Smooth muscle cell (in vitro differentiated cells): ENCODE results near the gene DSCAML1. TPM values are rescaled to one million over a fixed set of nuclear protein-coding genes. Genes with fewer than 3 reads are reported as not detected.

Experiments
- DNase-seq: peaks from one replicate; lab custom pipeline; 2025; ENCODE audit not compliant: unreplicated experiment; lab: John Stamatoyannopoulos, UW
- H2AFZ ChIP-seq: fragments of 200-600 bp; sonication (generic); 2 replicates; pipeline ENCODE4 v1.6.0; 2016; ENCODE audit warnings: antibody characterized with exemption, low read depth, mild to moderate bottlenecking
- H3F3A ChIP-seq: fragments of 200-600 bp; sonication (generic); 2 replicates; pipeline ENCODE4 v1.6.0; 2017; ENCODE audit warnings: antibody characterized with exemption, low read depth
- H3K27ac ChIP-seq: fragments of 200-600 bp; sonication (generic); 2 replicates; pipeline ENCODE4 v1.5.1; 2016; ENCODE audit warnings: low read depth, mild to moderate bottlenecking
- H3K27me3 ChIP-seq: fragments of 200-600 bp; sonication (generic); 2 replicates; pipeline ENCODE4 v1.6.1; 2016; ENCODE audit warnings: low read depth, mild to moderate bottlenecking
- H3K36me3 ChIP-seq: fragments of 200-600 bp; sonication (generic); 2 replicates; pipeline ENCODE4 v1.5.1; 2016; ENCODE audit warnings: low read depth
- H3K4me1 ChIP-seq: fragments of 200-600 bp; sonication (generic); 2 replicates; pipeline ENCODE4 v1.5.1; 2016; ENCODE audit warnings: low read depth
- H3K4me2 ChIP-seq: fragments of 200-600 bp; sonication (generic); 2 replicates; pipeline ENCODE4 v1.6.0; 2016; ENCODE audit warnings: mild to moderate bottlenecking
- H3K4me3 ChIP-seq: fragments of 200-600 bp; sonication (generic); 2 replicates; pipeline ENCODE4 v1.5.1; 2016; ENCODE audit warnings: mild to moderate bottlenecking
- H3K79me2 ChIP-seq: fragments of 200-600 bp; sonication (generic); 2 replicates; pipeline ENCODE4 v1.6.0; 2016; ENCODE audit warnings: low read depth, mild to moderate bottlenecking
- H3K9ac ChIP-seq: fragments of 200-600 bp; sonication (generic); 2 replicates; pipeline ENCODE4 v1.6.0; 2016; ENCODE audit warnings: low read depth
- H3K9me3 ChIP-seq: fragments of 200-600 bp; sonication (generic); replicated peaks from 2 replicates; pipeline ENCODE4 v1.5.1; 2016; ENCODE audit warnings: low read depth
- H4K20me1 ChIP-seq: fragments of 200-600 bp; sonication (generic); 2 replicates; pipeline ENCODE4 v1.6.0; 2016; ENCODE audit warnings: low read depth
- WGBS: methylation state at CpG from one replicate; pipeline ENCODE4 v1.1.7; 2016; ENCODE audit warnings: low lambda C conversion rate; 5-methylcytosine and 5-hydroxymethylcytosine counted together
- polyA plus RNA-seq: library from polyadenylated mRNA; unstranded; fragments of >200 nt; fragmentation: Nextera tagmentation; extraction: Ambion mirVana; gene quantifications from 2 replicates; pipeline ENCODE4 v1.2.1, GENCODE V29; 2016
- total RNA-seq: library from RNA; depleted of rRNA; stranded (reverse); fragments of >200 nt; gene quantifications from 2 replicates; pipeline ENCODE4 v1.2.3, GENCODE V29; 2014
- TF ChIP-seq, protein P1 (sequence below): fragments of 200-600 bp; sonication (generic); IDR thresholded peaks from 2 replicates; pipeline ENCODE4 v1.5.1; 2017; ENCODE audit warnings: borderline replicate concordance, mild to moderate bottlenecking, antibody characterized with exemption; ENCODE audit not compliant: insufficient read depth, poor library complexity, severe bottlenecking

Gene DSCAML1
- total and polyA plus RNA-seq, 2 experiments from 2014 or later, result 0.22 TPM; not detected in 1

DNA sequence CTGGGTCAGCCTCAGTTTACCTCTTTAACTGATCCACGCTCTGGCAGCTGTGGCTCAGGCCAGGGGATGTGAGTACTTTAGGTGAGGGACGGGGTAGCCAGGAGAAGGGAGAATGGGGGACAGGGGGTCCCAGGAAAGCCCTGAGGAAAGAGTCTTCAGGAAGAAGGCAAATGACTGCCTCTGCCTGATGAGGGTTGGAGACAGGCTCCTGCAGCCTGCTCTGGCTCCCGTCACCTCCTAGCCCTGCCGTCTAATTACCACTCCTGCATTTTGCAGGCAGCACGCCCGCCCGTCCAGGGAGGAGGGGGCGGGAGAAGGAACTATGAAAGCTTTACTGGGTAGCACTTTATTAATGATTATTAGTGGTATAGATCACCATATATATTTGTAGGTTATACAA, 352.8 kb downstream of the DSCAML1 start:
- Histone ChIP-seq H3K27me3 (peaks cover 31% of the 10 kb centered on the region), H3K36me3 (no peaks in the 10 kb centered on the region), H3K79me2 (no peaks in the 10 kb centered on the region)

DNA sequence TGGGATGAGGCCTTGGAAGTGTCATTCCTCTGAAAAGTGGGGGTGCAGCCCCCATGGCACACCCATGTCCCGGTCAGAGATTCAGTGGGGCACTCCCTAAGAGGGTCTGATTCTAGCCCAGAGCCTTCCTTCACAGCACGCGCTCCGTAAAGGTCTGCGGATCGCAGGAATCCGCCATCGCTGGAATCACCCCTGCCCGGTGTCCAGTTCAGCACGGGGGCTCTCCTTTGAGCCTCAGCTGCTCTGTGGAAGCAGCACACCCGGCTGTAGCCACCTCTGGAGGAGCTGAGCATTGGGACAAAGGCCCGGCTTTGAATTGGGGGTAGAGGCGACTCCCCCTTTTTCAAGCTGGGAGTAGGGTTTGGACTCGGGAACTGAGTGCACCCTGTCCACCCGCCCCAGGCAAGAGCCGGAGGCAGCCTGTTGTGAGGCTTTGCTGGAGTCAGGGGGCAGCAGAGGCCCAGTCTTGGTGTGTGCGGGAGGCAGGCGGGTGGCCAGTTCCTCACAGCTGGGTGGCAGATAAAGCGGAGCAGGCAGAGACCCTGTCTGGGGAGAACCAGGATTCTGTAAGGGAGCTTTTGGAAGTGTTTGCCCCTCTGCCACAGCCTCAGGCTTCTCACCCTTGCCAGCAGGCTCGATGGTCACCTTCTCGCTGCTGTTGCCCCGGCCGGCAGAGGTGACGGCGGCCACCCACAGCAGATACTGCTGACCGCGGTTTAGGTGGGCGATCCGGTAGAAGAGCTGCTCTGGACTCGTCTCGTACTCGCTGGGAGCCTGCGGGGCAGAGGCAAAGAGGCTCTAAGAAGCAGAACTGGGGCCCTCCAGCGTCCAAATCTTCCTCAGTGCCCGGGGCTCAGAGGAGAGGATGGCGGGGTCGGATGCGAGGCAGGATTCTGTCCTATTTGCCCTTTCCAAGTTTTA, 353.5 kb downstream of the DSCAML1 start:
- H3K36me3 ChIP-seq, result no peaks in the 10 kb centered on the region
- no peak overlapping the region for H3K27ac ChIP-seq
- H3K4me2 ChIP-seq, result no peak overlapping the region
- DNase-seq, result no peak
- no peak overlapping the region for H3K4me3 ChIP-seq
- no peak overlapping the region for H3K9ac ChIP-seq
- H2AFZ ChIP-seq, result no peak overlapping the region
- TF ChIP-seq, protein P1, sequence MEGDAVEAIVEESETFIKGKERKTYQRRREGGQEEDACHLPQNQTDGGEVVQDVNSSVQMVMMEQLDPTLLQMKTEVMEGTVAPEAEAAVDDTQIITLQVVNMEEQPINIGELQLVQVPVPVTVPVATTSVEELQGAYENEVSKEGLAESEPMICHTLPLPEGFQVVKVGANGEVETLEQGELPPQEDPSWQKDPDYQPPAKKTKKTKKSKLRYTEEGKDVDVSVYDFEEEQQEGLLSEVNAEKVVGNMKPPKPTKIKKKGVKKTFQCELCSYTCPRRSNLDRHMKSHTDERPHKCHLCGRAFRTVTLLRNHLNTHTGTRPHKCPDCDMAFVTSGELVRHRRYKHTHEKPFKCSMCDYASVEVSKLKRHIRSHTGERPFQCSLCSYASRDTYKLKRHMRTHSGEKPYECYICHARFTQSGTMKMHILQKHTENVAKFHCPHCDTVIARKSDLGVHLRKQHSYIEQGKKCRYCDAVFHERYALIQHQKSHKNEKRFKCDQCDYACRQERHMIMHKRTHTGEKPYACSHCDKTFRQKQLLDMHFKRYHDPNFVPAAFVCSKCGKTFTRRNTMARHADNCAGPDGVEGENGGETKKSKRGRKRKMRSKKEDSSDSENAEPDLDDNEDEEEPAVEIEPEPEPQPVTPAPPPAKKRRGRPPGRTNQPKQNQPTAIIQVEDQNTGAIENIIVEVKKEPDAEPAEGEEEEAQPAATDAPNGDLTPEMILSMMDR, result peak; percentile 60
- peaks cover 31% of the 10 kb centered on the region for H3K27me3 ChIP-seq
- no peaks in the 10 kb centered on the region for H4K20me1 ChIP-seq
- no peaks in the 10 kb centered on the region for H3K4me1 ChIP-seq
- H3K9me3 ChIP-seq, result no peaks in the 10 kb centered on the region
- H3K79me2 ChIP-seq, result no peaks in the 10 kb centered on the region
- WGBS, result 69% methylated on average over 38 of the region's 38 CpGs
- H3F3A ChIP-seq, result no peaks in the 10 kb centered on the region

More for the DNA sequence above, 352.8 kb downstream of the DSCAML1 start:
- 56% methylated on average over 8 of the region's 8 CpGs for WGBS
- Histone ChIP-seq H3K4me1 (no peaks in the 10 kb centered on the region), H3K9me3 (no peaks in the 10 kb centered on the region), H3K4me2 (no peak overlapping the region), H3K27ac (no peak overlapping the region), H3K9ac (no peak overlapping the region), H2AFZ (no peak overlapping the region), H4K20me1 (no peaks in the 10 kb centered on the region), H3F3A (no peaks in the 10 kb centered on the region), H3K4me3 (no peak overlapping the region)
- DNase-seq, result no peak
- TF ChIP-seq, protein P1, result no peak

DNA sequence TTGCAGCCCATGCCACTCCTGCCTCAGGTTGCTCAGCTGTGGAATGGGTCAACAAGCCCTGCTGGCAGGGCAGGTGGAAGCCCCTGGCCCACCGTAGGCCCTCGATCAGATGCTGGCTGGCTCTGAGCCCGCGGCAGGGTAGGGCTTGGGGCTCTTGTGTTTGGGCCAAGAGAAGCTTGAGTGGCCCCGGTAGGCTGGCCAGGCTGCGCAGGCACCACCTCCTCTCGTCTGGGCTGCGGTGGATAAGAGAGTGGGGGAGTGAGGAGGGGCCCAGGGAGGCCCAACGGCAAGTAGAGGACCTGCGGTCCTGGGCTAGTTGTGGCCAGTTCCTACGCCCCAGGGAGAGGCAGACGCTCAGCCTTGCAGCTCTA, 354.2 kb downstream of the DSCAML1 start:
- WGBS, result 85% methylated on average over 12 of the region's 12 CpGs
- Histone ChIP-seq H3F3A (no peaks in the 10 kb centered on the region), H3K4me3 (no peak overlapping the region), H3K36me3 (no peaks in the 10 kb centered on the region), H3K27me3 (peaks cover 29% of the 10 kb centered on the region), H4K20me1 (no peaks in the 10 kb centered on the region), H2AFZ (no peak overlapping the region), H3K4me1 (no peaks in the 10 kb centered on the region), H3K79me2 (no peaks in the 10 kb centered on the region), H3K4me2 (no peak overlapping the region), H3K27ac (no peak overlapping the region), H3K9ac (no peak overlapping the region), H3K9me3 (no peaks in the 10 kb centered on the region)
- DNase-seq, result no peak
- TF ChIP-seq, protein P1, result no peak
